Activated T-cell treated with anti-CD3 and anti-CD28 coated beads for 4 hours (primary cell): ENCODE data around the gene ING2.
"Not testable (repeated sequence)": the region's sequence is repeated elsewhere in the genome, so short reads cannot be mapped to it uniquely, and the experiment has no call there.

Experiments
- DNase-seq: peaks from one replicate; pipeline ENCODE4 v3.0.0-alpha.2; 2020

ING2 gene

GRCh38 chr4:183550345-183551093 is 45.7 kb downstream of the ING2 start:
- no peak for DNase-seq

GRCh38 chr4:183552274-183553146 is 47.7 kb downstream of the ING2 start:
- no peak for DNase-seq

- DNase-seq: not testable (repeated sequence)
These were observed 48.3 kb downstream of the ING2 start for GRCh38 chr4:183553147-183553478.

- DNase-seq: no peak
These were observed 48.9 kb downstream of the ING2 start for GRCh38 chr4:183553601-183554345.

GRCh38 chr4:183554346-183554686 is 49.5 kb downstream of the ING2 start:
- no peak for DNase-seq

GRCh38 chr4:183554878-183555585 is 50.2 kb downstream of the ING2 start:
- DNase-seq: no peak

- DNase-seq: no peak
These were observed 52.1 kb downstream of the ING2 start for GRCh38 chr4:183556947-183557346.

- DNase-seq: no peak
These were observed 52.8 kb downstream of the ING2 start for GRCh38 chr4:183557611-183558010.

- DNase-seq: no peak
These were observed 54.0 kb downstream of the ING2 start for GRCh38 chr4:183558873-183559272.

- no peak for DNase-seq
These were observed 57.0 kb downstream of the ING2 start for GRCh38 chr4:183561905-183562304.
